GM12878 (cell line): ENCODE data around the gene PRORP. TPM values are rescaled to one million over a fixed set of nuclear protein-coding genes. Genes with fewer than 3 reads are reported as not detected.

ENCODE experiments used
- ATAC-seq: fragments of 200-7000 bp; cut with Tn5 transposase; 3 replicates; pipeline ENCODE4 v1.9.1; 2020; ENCODE audit warnings: mild to moderate bottlenecking, moderate library complexity
- BruUV-seq: library from RNA; stranded (reverse); fragments of 400-500 nt; replicated peaks from 2 replicates; lab custom pipeline; 2021; lab: Mats Ljungman, UMichigan
- CTCF ChIA-PET: fragments of 300-600 bp; sonication (Branson Sonifier 250); formaldehyde crosslinking; extraction: SDS; loops from one replicate; lab custom pipeline; 2021; ENCODE audit warnings: inconsistent platforms; lab: Yijun Ruan, JAX
- POLR2A ChIA-PET: fragments of 350-600 bp; formaldehyde crosslinking; extraction: SDS; loops from one replicate; lab custom pipeline; 2021; ENCODE audit warnings: inconsistent platforms; lab: Charles Lee
- RAD21 ChIA-PET: fragments of 300-600 bp; sonication (Branson Sonifier 250); formaldehyde crosslinking; loops from one replicate; lab custom pipeline; 2023; ENCODE audit warnings: antibody characterized with exemption; ENCODE audit not compliant: unreplicated experiment; lab: Charles Lee
- SMC1A ChIA-PET: fragments of 300-600 bp; sonication (Branson Sonifier 250); formaldehyde crosslinking; loops from one replicate; lab custom pipeline; 2023; ENCODE audit not compliant: unreplicated experiment, uncharacterized antibody; lab: Charles Lee
- DNase-seq: peaks from one replicate; pipeline ENCODE4 v3.0.0-alpha.2; 2011; ENCODE audit warnings: low read depth, low spot score
- FAIRE-seq: peaks from 3 replicates; lab custom pipeline; 2011; peaks lifted over from hg19 to GRCh38; lab: Jason Lieb, UNC
- H2AFZ ChIP-seq: 2 replicates; pipeline ENCODE4 v1.6.0; 2011; ENCODE audit warnings: low read depth, low read length, control low read depth; ENCODE audit not compliant: control insufficient read depth
- H3K27ac ChIP-seq: 2 replicates; pipeline ENCODE4 v1.5.1; 2011; ENCODE audit warnings: control low read depth; ENCODE audit not compliant: control insufficient read depth, insufficient read depth
- H3K27me3 ChIP-seq, 2 experiments: replicated peaks in 1 of 2; 2 replicates each; pipeline versions ENCODE4 v1.6.0 to v1.6.1; 2011; ENCODE audit warnings: low read length in 1 of 2; ENCODE audit not compliant: control insufficient read depth in 2 of 2, insufficient read depth in 2 of 2
- H3K36me3 ChIP-seq, 2 experiments: 2 replicates each; pipeline ENCODE4 v1.5.1; 2011; ENCODE audit warnings: low read length in 1 of 2; ENCODE audit not compliant: control insufficient read depth in 2 of 2, insufficient read depth in 2 of 2
- H3K4me1 ChIP-seq: 2 replicates; pipeline ENCODE4 v1.6.1; 2011; ENCODE audit warnings: mild to moderate bottlenecking, low read length, moderate library complexity, mixed read lengths; ENCODE audit not compliant: control insufficient read depth, insufficient read depth
- H3K4me2 ChIP-seq: 2 replicates; pipeline ENCODE4 v1.6.0; 2011; ENCODE audit warnings: control low read depth; ENCODE audit not compliant: control insufficient read depth, insufficient read depth
- H3K4me3 ChIP-seq: fragments of 200-600 bp; sonication (generic); 2 replicates; pipeline ENCODE4 v1.5.1; 2016
- H3K79me2 ChIP-seq: 2 replicates; pipeline ENCODE4 v1.6.0; 2011; ENCODE audit warnings: low read length; ENCODE audit not compliant: control insufficient read depth, insufficient read depth
- H3K9ac ChIP-seq: 2 replicates; pipeline ENCODE4 v1.8.0; 2011; ENCODE audit warnings: low read length, control low read depth, mixed read lengths; ENCODE audit not compliant: control insufficient read depth, insufficient read depth
- H3K9me3 ChIP-seq: replicated peaks from 3 replicates; pipeline ENCODE4 v1.5.1; 2011; ENCODE audit warnings: mild to moderate bottlenecking, low read length; ENCODE audit not compliant: control insufficient read depth, insufficient read depth
- H4K20me1 ChIP-seq: 2 replicates; pipeline ENCODE4 v1.6.0; 2011; ENCODE audit not compliant: control insufficient read depth, insufficient read depth
- BACH1 ChIP-seq: fragments of 450-650 bp; IDR thresholded peaks from 2 replicates; pipeline ENCODE4 v1.6.1; 2017; ENCODE audit warnings: mild to moderate bottlenecking, borderline replicate concordance
- CEBPZ ChIP-seq: fragments of 150-350 bp; IDR thresholded peaks from 2 replicates; pipeline ENCODE4 v1.6.1; 2016; ENCODE audit warnings: low read depth, low read length
- CHD4 ChIP-seq: fragments of 200-600 bp; sonication (generic); IDR thresholded peaks from 2 replicates; pipeline ENCODE4 v1.6.1; 2016; ENCODE audit warnings: mild to moderate bottlenecking
- EGR1 ChIP-seq, 2 experiments: IDR thresholded peaks; 1 replicate in 1 of 2; 2 replicates in 1 of 2; pipeline ENCODE4 v1.6.1; 2011 to 2012; ENCODE audit warnings: low read depth in 2 of 2, low read length in 2 of 2, borderline replicate concordance in 1 of 2, mild to moderate bottlenecking in 1 of 2, moderate library complexity in 1 of 2
- EP300 ChIP-seq, 2 experiments: fragments of 150-350 bp in 1 of 2; IDR thresholded peaks; 2 replicates each; pipeline ENCODE4 v1.6.1; 2011 to 2012; ENCODE audit warnings: low read depth in 2 of 2, low read length in 2 of 2, borderline replicate concordance in 1 of 2, improper control_type of control experiment in 1 of 2, inconsistent platforms in 1 of 2; ENCODE audit not compliant: control insufficient read depth in 1 of 2
- MLLT1 ChIP-seq: fragments of 450-650 bp; IDR thresholded peaks from 2 replicates; pipeline ENCODE4 v1.6.1; 2016; ENCODE audit warnings: mild to moderate bottlenecking
- MXI1 ChIP-seq: fragments of 150-350 bp; IDR thresholded peaks from 2 replicates; pipeline ENCODE4 v1.6.1; 2011; ENCODE audit warnings: low read depth, mild to moderate bottlenecking, inconsistent platforms, low read length, improper control_type of control experiment
- NFIC ChIP-seq: IDR thresholded peaks from 2 replicates; pipeline ENCODE4 v1.6.1; 2012; ENCODE audit warnings: low read depth, mild to moderate bottlenecking, inconsistent platforms, low read length, moderate library complexity
- NR2C2 ChIP-seq: IDR thresholded peaks from 2 replicates; pipeline ENCODE4 v1.6.1; 2011; ENCODE audit warnings: borderline replicate concordance, low read depth; ENCODE audit not compliant: control insufficient read depth, insufficient read length
- PAX8 ChIP-seq: fragments of 450-650 bp; IDR thresholded peaks from 2 replicates; pipeline ENCODE4 v1.6.1; 2017; ENCODE audit warnings: mild to moderate bottlenecking, moderate library complexity
- SMARCA5 ChIP-seq: fragments of 450-650 bp; IDR thresholded peaks from 2 replicates; pipeline ENCODE4 v1.6.1; 2017; ENCODE audit warnings: mild to moderate bottlenecking
- USF2 ChIP-seq: IDR thresholded peaks from 2 replicates; pipeline ENCODE4 v1.6.1; 2011; ENCODE audit warnings: low read depth, low read length, improper control_type of control experiment, borderline replicate concordance
- ZBED1 ChIP-seq: IDR thresholded peaks from 2 replicates; pipeline ENCODE4 v1.6.1; 2016; ENCODE audit warnings: borderline replicate concordance
- ZBTB4 ChIP-seq: fragments of 450-650 bp; formaldehyde crosslinking; IDR thresholded peaks from 2 replicates; pipeline ENCODE4 v1.4.0; 2022; ENCODE audit warnings: mild to moderate bottlenecking, moderate library complexity
- ZSCAN29 ChIP-seq: fragments of 450-650 bp; IDR thresholded peaks from 2 replicates; pipeline ENCODE4 v1.6.1; 2017; ENCODE audit warnings: mild to moderate bottlenecking, moderate library complexity
- WGBS: methylation state at CpG from one replicate; pipeline ENCODE4 v1.1.6; 2016; ENCODE audit warnings: low lambda C conversion rate; ENCODE audit not compliant: insufficient replicate concordance, insufficient coverage; ENCODE audit errors: missing lambda C conversion rate; 5-methylcytosine and 5-hydroxymethylcytosine counted together
- in situ Hi-C: fragments of 300-500 bp; cut with MboI; formaldehyde crosslinking; loops from 9 replicates; pipeline ENCODE4 v1.14.3; 2018; ENCODE audit warnings: mixed read lengths
- intact Hi-C: fragments of 100-400 bp; cut with micrococcal nuclease; formaldehyde crosslinking; loops from one replicate; pipeline ENCODE4 v1.14.2; 2022; ENCODE audit not compliant: unreplicated experiment
- polyA plus RNA-seq, 11 experiments: library from polyadenylated mRNA; depleted of rRNA in 4 of 11; unstranded in 6 of 11; stranded (reverse) in 5 of 11; fragments of >200 nt; fragmentation: Nextera tagmentation in 4 of 11; fragmentation: Illumina TruSeq in 1 of 11; extraction: Ambion mirVana in 4 of 11; extraction: Trizol in 1 of 11; gene quantifications; 1 replicate in 1 of 11; 2 replicates in 10 of 11; pipeline versions ENCODE4 v1.2.1 to v1.2.3, GENCODE V29; 2011 to 2016; ENCODE audit warnings: inconsistent platforms in 2 of 11, missing spikeins in 2 of 11, low read depth in 1 of 11
- total RNA-seq, 4 experiments: library from RNA; depleted of rRNA in 3 of 4; stranded (reverse); fragments of >200 nt in 3 of 4; fragmentation: Illumina TruSeq in 1 of 4; extraction: Trizol in 1 of 4; gene quantifications; 2 replicates each; pipeline versions ENCODE4 v1.2.1 to v1.2.3, GENCODE V29; 2013 to 2021

The PRORP gene
- total and polyA plus RNA-seq, 10 of the 15 experiments (the other 5 are each of a cell fraction or from before 2014, with no cell fraction given) = 38.8 to 61.3 (median 46.7) TPM

- H3K79me2 ChIP-seq = no peaks in the 10 kb centered on the region; the same call in 1 of the 2 replicates
- 89% methylated on average over 3 of the region's 3 CpGs for WGBS
Measured at GRCh38 chr14:35167496-35167895, 45.1 kb downstream of the PRORP start.

More at GRCh38 chr14:35167496-35167895, 45.1 kb downstream of the PRORP start:
- no peak for FAIRE-seq
- DNase-seq = no peak
- intact Hi-C loops = no loop called here
- H3K36me3 ChIP-seq = peaks cover 0 to 5% of the 10 kb centered on the region in 2 experiments; a peak in 1 of 4 replicates
- H3K4me3 ChIP-seq = no peak overlapping the region
- in situ Hi-C loops = no loop called here
- no peak overlapping the region for H2AFZ ChIP-seq
- RAD21 ChIA-PET = interaction anchor here (0.6 kb wide), 1 partner anchor 63 kb away, joined by 3 read pairs; no protein-coding TSS in a partner anchor
- no peaks in the 10 kb centered on the region for H4K20me1 ChIP-seq
- peaks cover 3% of the 10 kb centered on the region; the same call in 1 of the 3 replicates for H3K9me3 ChIP-seq
- H3K4me1 ChIP-seq = no peaks in the 10 kb centered on the region
- BruUV-seq = no TSS peak
- no peak overlapping the region for H3K4me2 ChIP-seq
- no peak for ATAC-seq
- H3K9ac ChIP-seq = no peak overlapping the region
- no peaks in the 10 kb centered on the region for H3K27me3 ChIP-seq
- SMC1A ChIA-PET = interaction anchor here (0.6 to 1.0 kb wide), 3 partner anchors 13 to 283 kb away, joined by 3 to 4 read pairs (median 3); no protein-coding TSS in a partner anchor
- TF ChIP-seq MXI1 = no peak
- no peak for TF ChIP-seq PAX8
- TF ChIP-seq NFIC = no peak
- TF ChIP-seq MLLT1 = no peak
- no peak for TF ChIP-seq SMARCA5
- TF ChIP-seq CEBPZ = no peak
- no peak for TF ChIP-seq ZBTB4 (CRISPR knock-in tag)
- no peak for TF ChIP-seq CHD4
- TF ChIP-seq USF2 = no peak
- no peak for TF ChIP-seq EP300 (IDR thresholded peaks at IDR 0.05; ENCODE audit: borderline replicate concordance in 1 of 2, control insufficient read depth in 1 of 2, low read depth in 2 of 2, low read length in 2 of 2)
- no peak for TF ChIP-seq ZBED1
- TF ChIP-seq BACH1 = no peak
- TF ChIP-seq NR2C2 = no peak
- TF ChIP-seq EGR1 (IDR thresholded peaks at IDR 0.05; ENCODE audit: borderline replicate concordance in 1 of 2, low read depth in 2 of 2, low read length in 2 of 2) = no peak
- TF ChIP-seq ZSCAN29 = no peak
- TF ChIP-seq, all 136 proteins: peak for 0
- H3K27ac ChIP-seq = no peak overlapping the region
- ChIA-PET POLR2A (interaction anchor here (1.0 to 1.1 kb wide), 2 partner anchors 28 to 86 kb away, joined by 3 to 4 read pairs; no protein-coding TSS in a partner anchor), CTCF (no interaction called here)
